Measurements from ENCODE around the gene INCA1.

Gene INCA1

DNA sequence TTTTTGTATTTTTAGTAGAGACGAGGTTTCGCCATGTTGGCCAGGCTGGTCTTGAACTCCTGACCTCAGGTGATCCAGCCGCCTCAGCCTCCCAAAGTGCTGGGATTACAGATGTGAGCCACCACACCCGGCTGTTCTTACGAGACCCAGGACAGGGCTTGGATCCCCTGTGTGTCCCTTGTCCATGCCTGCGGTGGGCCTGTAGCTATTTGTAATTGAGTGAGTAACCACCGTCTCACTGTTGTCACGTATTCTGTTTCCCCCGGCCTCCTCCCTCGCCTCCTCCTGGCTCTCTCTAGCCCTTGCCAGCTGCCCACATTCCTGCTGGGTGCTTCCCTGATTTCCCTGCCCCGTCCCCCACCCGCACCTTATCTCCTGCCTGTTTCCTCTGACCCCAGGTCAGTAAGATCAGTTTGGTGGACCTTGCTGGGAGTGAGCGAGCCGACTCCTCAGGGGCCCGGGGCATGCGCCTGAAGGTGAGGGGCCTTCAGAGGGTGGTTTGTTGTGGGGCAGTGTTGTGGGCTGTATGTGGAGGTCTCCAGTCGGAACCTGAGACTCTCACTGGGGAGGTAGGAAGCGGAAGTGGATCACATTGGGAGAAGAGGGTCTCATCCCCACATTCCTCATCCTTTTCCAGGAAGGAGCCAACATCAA, 6.0 kb upstream of the INCA1 start:
- DNase-seq = no peak

DNA sequence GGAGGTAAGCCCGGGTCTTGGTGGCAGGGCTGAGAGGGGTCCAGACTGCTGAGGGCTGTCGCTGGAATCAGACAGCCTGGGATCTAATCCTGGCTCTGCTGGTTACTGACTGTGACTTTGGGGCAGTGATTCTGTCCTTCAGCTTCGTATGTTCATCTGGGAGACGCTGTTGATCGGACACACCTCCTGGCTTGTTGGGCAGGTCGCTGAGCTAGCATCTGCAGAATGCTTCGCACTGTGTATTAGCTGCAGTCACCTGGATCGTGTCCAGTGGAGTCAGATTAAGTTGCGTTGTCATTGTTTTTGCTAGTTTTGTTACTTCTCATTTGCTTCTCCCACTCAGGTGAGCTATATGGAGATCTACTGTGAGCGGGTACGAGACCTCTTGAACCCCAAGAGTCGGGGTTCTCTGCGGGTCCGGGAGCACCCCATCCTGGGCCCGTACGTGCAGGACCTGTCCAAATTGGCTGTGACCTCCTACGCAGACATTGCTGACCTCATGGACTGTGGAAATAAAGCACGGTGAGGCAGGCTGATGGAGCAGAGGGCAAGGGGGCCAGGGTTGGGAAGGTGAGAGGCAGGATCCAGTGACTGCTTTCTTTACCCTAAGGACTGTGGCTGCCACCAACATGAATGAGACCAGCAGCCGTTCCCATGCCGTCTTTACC, 4.9 kb upstream of the INCA1 start:
- DNase-seq = no peak

DNA sequence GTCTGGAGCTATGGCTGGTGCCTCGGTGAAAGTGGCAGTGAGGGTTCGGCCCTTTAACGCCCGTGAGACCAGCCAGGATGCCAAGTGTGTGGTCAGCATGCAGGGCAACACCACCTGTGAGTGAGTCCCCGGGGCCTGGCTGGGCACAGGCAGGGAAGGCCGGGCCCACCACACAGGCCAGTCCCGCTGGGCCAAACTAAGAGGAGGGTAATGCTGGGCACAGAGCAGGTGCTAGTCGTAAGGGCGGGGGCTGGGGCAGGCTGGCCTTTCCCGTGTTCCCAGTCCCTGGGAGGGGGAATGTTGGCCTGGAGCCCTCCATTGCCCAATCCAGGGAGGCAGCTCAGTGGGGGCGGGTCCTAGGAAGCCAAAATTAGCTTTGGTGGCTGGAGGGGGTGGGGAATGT, 2.9 kb upstream of the INCA1 start:
- DNase-seq = no peak

DNA sequence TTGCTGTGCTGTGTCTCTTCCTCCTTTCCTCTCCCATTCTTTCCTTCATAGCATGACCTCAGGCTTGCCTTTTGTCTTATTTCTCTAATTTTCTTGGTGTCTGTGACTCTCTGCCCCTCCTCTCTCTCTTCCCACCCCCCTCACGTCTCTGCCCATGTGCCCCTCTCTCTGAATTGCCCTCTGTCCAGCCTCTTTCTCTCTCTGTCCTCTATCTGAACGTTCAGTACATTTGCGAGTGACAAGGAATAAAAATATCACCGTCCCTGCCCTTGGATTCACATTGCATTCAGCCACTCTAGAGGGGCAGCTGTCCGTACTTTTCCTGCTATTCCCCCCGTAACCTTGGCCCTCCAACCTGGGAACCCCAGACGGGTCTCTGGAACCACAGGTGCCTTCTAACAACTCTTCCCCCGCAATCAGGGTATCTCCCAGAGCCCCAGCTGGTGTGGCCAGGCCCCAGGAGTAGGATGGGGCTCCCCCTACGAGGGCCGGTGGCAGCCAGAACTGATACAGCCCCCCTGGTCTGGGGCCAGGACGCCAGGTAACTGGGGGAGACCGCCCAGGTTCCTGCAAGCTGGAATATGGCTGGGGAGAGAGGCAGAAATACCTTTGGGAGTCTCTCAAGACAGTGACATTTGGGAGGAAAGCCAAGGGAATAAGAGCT, 2.2 kb upstream of the INCA1 start:
- no peak for DNase-seq

DNA sequence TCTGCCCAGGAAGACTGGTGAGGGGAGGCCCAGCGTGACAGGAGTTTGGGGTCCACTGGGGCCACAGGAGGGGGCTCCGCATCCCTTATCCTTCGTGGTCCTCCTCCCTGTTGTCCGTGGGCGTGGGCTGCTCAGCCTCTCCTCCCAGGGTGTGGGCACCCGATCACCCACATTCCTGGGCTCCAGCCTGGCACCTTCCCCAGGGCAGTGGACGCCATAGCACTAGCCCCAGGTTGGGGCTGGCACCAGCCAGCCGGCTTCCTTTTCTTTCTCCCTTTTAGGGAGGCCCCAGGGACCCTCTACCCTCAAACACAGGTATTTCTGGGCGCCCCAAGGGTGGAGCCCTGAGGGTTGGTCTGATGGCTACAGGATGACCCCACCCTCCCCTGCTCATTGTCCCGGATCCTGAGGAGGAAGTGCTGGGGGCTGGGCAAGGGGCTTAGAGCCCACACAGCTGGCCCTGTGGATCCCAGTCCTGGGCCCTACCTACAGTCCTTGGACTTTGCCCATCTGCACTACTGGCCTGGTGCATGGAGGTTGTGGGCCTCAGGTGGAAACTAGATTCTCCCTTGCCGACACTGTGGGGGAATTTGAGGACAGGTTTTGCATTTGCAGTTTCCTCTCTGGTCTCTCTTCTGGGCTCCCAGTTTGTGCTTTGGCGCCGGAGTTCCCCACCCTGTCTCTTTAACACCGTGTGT, 1.6 kb upstream of the INCA1 start:
- DNase-seq = peak; percentile 42

DNA sequence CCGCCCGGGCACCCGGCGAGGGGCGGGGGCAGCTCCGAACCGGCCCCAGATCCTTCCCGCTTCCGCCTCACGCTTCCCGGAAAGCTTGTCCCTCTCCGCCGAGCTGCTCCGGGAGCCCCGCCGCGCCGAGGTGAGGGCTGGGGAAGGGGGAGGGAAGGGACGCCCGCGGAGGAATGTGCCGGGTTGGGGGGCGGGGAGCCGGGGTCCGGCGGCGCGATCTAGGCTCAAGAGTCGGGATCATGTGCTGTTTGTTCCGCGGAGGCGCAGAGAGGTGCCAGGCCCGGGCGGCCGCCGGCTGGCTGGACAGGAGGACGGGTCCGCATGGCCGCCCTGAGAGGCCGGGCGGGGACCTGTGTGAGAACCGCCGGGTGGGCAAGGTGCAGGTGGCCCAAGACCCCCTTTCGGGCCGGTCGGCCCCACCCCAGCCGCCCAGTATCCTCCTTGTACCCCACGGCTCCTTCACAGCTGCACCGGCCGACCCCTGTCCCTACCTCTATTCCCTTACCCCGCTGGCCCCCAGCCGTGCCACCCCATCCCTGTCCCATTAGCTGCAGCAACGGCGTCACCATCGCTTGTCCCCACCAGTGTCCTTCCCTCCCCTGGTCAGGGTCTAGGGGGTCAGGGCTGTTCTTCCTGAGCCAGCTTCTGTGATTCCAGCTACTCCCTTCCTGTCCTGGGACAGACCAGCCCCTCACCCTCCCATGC, 857 bp upstream of the INCA1 start:
- peak; percentile 75 for DNase-seq

DNA sequence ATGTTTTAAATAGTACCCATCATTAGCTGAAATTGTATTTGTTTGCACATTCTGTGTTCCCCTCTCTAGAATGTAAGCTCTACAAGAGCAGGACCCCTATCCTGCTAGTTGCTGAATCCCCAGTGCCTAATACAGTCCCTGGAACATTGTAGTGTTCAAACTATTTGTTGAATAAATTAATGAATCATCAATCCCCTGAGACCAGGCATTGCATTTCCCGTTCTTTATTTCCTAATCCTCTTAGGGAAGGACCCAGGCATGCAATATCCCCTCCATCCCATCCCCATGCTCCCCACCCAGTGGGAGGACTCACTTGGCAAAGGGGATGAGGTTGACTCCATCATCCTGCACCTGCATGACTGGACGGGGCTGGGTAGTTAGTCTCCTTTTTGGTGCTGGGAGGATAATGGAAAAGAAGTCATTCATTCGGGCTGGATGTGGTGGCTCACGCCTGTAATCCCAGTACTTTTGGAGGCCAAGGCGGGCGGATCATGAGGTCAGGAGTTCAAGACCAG, 3.2 kb downstream of the INCA1 start:
- peak; percentile 49 for DNase-seq

DNA sequence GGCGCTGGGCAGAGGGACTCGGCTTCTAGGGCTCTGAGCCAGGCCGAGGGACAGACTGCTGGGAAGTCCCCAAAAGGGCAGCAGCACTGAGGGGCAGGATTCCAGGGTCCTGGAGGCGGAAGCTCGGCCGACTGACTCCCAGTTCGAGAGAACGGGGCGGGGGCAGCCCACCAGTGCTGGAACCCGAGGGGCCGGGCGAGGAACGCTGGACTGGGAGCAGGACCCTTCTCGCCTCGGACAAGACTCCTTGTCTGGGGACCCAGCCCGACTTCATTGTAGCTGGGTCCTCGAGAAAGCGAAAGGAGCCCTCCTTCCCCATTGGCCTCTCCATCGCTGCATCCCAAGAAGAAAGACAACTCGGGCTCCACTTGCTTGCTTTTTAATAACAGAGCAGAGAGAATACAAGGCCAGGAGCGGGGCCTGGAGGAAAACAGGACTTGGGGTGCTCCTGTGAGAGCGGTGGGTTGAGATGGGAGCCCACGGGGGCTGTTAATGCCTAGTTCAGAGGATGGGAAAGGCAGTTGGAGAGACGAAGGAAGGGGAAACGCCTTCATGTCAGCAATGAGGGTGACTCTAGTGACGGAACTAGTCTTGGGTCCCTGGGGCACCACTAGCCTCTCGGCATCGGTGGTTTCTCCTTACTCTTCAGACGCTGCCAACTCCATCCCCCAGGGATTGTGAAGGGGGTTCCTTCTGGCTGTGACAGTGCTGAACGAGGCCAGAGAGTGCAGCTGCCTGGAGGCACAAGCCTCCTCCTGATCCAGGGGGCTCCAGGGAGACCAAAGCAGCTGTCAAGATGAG, 9.4 kb downstream of the INCA1 start:
- peak; percentile 55 for DNase-seq

DNA sequence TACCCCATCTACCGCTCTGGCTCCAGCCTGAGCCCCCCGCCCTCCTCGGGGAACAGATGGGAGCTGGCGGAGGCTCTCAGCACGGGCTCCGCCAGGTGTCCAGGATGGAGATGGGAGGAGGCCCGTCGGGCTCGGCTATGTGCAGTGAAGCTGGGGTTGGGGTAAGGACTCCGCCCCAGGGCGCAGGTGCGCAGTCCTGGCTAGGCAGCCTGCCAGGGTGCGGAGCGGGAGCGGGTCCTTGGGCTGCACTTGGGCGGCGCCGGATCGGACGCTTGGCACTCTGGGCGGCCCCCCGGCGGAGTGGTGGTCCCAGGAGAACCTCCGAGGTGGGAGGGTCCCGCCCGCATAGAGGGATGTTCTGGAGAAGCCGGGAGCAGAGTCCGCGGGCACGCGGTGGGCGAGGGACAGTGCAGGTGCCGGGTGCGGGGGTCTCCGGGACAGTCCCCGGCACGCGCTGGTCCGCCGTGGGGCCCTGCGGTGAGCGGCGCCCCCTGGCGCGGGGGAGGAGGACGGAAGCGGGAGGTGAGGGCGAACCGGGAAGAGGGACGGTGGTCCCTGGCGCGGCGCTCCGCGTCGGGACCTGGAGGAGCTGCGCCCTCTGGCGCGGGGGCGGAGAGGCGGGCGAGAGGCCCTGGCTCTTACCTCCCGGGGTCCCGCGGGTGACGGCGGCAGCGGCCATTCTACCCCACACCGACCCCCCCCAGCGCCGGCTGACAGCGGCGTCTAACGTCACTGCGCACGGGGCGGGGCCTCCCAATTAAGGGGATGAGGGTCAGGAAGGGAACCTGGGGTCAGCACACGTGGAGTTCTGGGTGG, 10.2 kb downstream of the INCA1 start, which contains the start of gene CAMTA2:
Gene CAMTA2, minus strand, starts transcription at position 725 of the 816 bp plus-strand sequence. CDS start 1,453 bp downstream, outside the sequence.
- DNase-seq = peak; percentile 96

DNA sequence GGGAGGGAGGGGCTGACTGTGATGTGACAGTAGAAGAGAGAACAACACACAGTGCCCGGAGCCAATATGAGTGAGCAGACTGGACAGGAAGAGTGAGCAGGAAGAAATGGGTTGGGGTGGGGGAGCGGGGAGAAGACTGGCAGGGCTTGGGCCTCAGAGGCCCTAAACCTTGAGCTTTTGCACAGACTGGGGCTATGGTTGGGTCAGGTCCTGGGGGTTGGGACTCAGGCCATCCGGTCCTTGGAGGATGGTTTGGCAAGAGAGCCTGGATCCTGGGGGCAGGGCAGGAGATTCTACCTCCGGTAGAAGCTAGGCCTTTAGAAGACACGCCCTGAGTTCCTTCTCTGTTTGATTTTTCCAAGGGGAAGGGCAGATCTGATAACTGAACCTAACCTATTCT, 10.9 kb downstream of the INCA1 start:
- DNase-seq = no peak

DNA sequence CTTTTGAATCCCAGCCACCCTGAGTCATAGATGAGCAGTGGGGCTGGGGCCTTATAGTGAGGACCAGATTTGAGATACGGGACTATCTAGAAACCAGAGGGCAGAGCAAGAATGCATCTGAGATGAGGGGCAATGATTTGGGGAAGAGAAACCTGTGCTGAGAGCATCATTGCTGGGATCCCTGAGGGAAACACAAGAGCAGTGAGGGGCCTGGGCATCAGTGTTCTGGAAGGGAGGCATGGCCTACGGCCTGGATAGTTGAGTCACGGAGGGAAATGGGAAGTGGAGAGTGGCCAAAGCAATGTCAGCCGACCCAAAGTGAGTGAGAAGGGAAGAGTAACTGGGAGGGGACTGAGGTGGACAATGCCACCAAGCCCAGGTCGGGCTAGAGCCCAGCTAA, 15.0 kb downstream of the INCA1 start:
- no peak for DNase-seq

DNA sequence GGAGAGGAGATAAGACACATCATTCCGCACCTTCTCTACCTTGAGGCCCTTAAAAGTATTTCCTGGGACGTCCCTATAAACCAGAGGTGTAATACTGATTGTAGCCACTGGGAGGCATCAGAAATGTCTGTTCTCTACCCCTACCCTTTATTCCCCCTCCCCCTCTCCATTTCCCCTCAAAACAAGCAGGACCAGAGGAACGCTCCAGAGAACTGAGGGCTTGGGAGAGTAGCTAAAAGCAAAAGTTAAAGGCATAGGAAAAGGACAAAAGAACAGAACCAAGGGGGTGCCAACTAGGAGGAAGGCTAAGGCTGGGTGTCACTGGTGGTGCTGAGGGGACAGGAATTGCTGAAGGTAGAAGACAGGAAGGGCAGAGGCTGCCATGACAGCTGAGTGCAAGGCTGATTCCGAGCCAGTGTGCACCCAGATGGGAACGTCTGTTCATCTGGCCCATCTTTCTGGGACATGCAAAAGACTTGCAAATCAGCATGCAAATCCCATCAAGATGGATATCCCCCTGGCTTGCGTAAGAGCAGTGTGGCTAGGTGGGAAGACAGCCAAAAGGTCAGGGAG, 16.6 kb downstream of the INCA1 start:
- peak; percentile 89 for DNase-seq

DNA sequence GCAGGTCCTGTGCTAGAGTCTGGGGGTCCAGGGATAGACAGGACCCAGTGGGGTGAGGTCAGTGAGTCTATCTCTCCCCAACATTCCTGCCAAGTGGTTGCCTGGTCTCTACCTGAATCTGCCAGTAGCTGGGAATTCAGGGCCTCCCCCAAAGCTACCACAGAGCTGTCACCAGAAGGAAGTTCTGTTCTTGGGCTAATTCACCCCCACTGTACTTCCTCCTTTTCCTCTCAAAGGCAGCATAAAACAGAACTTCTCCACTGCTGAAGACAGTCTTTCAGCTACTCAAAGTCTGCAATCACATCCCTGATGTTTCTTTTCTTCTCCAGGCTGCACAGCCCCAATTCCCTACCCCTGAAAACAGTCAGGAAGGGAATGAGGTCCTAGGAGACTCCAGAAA, 18.6 kb downstream of the INCA1 start:
- DNase-seq = no peak

DNA sequence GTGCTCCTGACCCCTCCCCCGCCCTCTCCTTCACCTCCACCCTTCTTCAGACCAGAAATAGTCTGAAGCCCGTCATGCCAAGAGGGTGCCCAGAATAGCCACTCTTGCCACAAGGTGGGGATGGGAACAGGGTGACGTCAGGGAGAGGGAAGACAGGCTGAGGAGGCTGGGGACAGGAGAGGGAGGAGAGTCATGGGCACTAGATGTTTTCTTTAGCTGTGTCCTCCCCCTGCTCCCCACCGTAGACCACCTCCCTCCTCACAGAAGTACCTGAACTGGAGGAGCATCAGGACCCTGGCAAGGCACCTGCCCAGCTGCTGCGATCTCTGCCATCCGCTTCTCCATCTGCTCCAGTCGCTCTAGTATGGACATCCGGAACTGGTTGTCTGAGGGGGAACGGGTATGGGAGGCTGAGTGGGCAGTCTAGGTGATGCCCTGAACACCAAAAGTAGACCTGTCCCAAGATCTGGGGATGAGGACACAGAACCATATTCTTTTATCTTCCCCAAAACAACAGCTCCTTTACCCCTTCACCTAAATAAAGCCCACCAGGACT, 23.1 kb downstream of the INCA1 start:
- no peak for DNase-seq

DNA sequence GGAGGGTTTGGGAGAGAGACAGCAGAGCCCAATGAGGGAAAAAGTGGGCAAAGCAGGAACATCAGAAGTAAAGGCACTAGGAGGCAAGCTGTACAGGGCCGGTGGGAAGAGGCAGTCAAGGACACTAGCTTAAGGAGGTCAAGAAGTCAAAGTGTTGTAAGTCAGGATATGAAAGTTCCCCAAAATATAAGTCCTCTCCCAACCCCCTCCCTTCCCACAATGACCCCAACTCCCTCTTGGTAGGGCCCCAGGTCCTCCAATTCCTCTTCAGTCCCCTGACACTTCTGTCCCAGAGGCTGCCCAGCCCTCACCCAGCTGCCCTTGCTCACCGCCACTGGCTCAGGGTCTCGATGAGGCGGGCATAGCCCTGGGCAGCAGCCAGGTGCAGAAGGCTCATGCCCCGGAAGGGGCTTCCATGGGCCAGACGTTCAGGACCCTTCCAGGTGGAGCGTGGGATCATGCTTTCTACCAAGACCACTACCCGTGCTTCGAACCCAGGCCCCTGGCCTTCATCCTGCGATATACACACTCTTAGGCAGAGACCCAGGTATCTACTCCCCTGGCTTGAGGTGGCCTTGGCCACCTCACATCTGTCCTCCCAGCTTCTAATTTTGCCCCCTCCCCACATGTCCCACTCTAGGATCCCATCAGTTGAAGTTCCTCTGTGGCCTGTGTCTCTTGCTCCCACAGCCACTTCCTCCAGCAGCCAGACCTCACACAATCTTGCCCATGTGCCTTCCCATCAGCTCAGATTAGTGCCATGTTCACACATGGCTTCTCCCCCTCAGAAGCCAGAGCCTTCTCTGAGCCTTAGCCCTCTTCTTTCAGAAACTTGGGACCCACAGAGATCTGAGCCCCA, 23.8 kb downstream of the INCA1 start:
- DNase-seq = no peak

DNA sequence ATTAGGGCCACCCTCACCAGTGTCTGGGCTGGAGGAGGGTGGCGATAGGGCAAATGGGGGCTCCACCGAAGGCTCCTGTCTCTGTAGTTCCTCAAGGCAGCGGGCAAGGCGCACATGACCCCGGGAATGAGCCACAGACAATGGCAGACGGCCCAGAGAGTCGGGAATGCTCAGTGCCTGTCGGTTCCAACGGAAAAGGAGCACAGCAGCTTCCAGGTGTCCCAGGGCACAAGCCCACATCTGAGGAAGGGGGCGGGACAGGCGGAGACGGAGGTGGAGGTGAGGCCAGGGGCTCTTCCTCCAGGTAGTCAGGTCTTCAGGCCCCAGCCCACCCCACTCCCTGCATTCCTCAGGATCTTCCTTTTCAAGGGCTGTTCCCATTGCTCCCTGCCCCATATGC, 24.6 kb downstream of the INCA1 start:
- DNase-seq = no peak

DNA sequence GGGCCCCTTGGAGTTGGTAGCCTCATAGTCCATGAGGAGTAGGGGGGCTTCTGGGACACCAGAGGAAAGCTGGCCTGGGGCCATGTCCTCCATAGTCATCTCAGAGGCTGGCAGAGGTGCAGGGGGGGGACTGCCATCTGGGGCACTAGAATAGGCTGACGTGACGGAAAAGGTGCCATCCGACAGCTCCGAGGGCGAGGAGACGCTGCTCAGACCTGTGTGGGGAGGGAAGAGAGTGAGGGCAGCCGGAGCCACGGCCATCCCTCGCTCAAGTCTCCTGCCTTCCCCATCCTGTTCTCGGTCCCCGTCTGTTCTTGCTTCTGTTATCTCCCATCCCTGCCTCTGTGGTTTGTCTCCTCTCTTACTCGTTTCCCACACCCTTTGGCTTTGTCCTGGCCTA, 25.0 kb downstream of the INCA1 start:
- DNase-seq = no peak

DNA sequence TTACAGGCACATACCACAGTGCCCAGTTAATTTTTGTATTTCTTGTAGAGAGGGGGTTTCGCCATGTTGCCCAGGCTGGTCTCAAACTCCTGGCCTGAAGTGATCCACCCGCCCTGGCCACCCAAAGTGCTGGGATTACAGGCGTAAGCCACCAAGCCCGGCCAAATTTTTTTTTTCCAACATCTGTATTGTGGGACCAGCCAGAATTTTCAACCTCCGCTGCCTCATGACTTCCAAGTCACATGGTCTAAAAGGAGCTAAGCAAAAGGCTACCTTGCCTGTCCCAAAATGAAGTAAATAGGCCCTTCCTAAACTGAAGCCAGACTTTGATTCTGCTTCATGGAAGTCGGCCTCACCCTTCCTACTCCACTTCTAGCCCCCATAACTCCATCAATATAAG, 25.5 kb downstream of the INCA1 start:
- no peak for DNase-seq

DNA sequence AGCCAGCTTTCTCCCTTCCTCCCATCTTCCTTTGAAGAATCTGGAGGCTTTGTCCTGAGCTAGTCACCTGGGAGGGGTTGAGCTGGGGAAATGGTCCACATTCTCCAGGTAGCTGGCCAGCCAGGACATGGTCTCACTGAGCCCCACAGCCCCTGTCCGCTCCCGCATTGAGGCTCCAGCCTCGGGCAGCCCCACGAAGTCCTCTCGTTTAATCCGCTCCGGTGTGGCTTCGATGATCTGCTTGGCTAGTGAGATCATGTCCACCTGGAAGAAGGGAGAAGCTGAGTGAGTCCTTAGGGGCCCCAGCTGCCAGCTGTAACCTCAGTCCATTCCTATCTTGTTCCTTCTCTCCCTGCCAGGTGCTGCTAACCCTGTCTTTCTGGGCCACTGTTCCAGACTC, 27.0 kb downstream of the INCA1 start:
- DNase-seq = no peak
